GM19099 (cell line): ENCODE measurements around the gene TMEM222.

Experiments used
- POLR2A ChIP-seq: IDR thresholded peaks from 3 replicates; pipeline ENCODE4 v1.6.1; 2011; ENCODE audit warnings: low read depth; ENCODE audit not compliant: insufficient read length; ENCODE audit errors: extremely low read depth

The TMEM222 gene

GRCh38 chr1:27302612-27303011, 19.4 kb upstream of the TMEM222 start:
- TF ChIP-seq POLR2A, result no peak

- no peak for TF ChIP-seq POLR2A
Measured at GRCh38 chr1:27303509-27303908, 18.5 kb upstream of the TMEM222 start.

- TF ChIP-seq POLR2A, result no peak
Measured at GRCh38 chr1:27306071-27306470, 15.9 kb upstream of the TMEM222 start.

GRCh38 chr1:27306892-27307761, 14.8 kb upstream of the TMEM222 start:
- TF ChIP-seq POLR2A, result no peak

- TF ChIP-seq POLR2A, result no peak
Measured at GRCh38 chr1:27307874-27308598, 13.9 kb upstream of the TMEM222 start.

- no peak for TF ChIP-seq POLR2A
Measured at GRCh38 chr1:27314169-27314568, 7.8 kb upstream of the TMEM222 start.

GRCh38 chr1:27314737-27315136, 7.2 kb upstream of the TMEM222 start:
- TF ChIP-seq POLR2A, result no peak

- no peak for TF ChIP-seq POLR2A
Measured at GRCh38 chr1:27316860-27317259, 5.1 kb upstream of the TMEM222 start.

GRCh38 chr1:27318136-27318535, 3.8 kb upstream of the TMEM222 start:
- no peak for TF ChIP-seq POLR2A

- TF ChIP-seq POLR2A, result no peak
Measured at GRCh38 chr1:27318596-27318995, 3.4 kb upstream of the TMEM222 start.

- no peak for TF ChIP-seq POLR2A
Measured at GRCh38 chr1:27322569-27323240, 742 bp downstream of the TMEM222 start.

- TF ChIP-seq POLR2A, result no peak
Measured at GRCh38 chr1:27325286-27325685, 3.3 kb downstream of the TMEM222 start.

GRCh38 chr1:27327964-27328363, 6.0 kb downstream of the TMEM222 start:
- no peak for TF ChIP-seq POLR2A

- TF ChIP-seq POLR2A, result no peak
Measured at GRCh38 chr1:27330786-27331185, 8.8 kb downstream of the TMEM222 start.

GRCh38 chr1:27331426-27331825, 9.5 kb downstream of the TMEM222 start:
- TF ChIP-seq POLR2A, result no peak
